SK-MEL-5 (cell line): ENCODE data around the gene HSPB6. TPM values are rescaled to one million over a fixed set of nuclear protein-coding genes. Genes with fewer than 3 reads are reported as not detected.
"Not testable (repeated sequence)": the region's sequence is repeated elsewhere in the genome, so short reads cannot be mapped to it uniquely, and the experiment has no call there.

Source experiments
- DNase-seq: peaks from one replicate; pipeline ENCODE4 v3.0.0-alpha.2; 2016; ENCODE audit warnings: low read depth, low spot score
- in situ Hi-C: cut with HindIII; loops from 2 replicates; pipeline ENCODE4 v1.10.0; 2016; ENCODE audit warnings: low sequenced_read_pairs, high pct_unique_total_duplicates, low pct_unique_long_range_greater_than_20kb
- polyA plus RNA-seq, 2 experiments: library from polyadenylated mRNA; depleted of rRNA; stranded (reverse); fragments of >200 nt; gene quantifications; 2 replicates each; pipeline ENCODE4 v1.2.3, GENCODE V29; 2015
- total RNA-seq: library from RNA; depleted of rRNA; stranded (reverse); fragments of >200 nt; shearing (Covaris generic); gene quantifications from 2 replicates; pipeline ENCODE4 v1.2.3, GENCODE V29; 2014; rRNA removed

HSPB6 gene
- total RNA-seq, result not detected in 2 replicates
- 0.06 TPM in 1 of 2 replicates, not detected in the other for polyA plus RNA-seq (2015; cell fraction: cytosol; rRNA removed)
- not detected in 2 replicates for polyA plus RNA-seq (2015; cell fraction: nucleus; rRNA removed)

- in situ Hi-C loops, result no loop called here
- no peak for DNase-seq
These were observed at the start of gene HSPB6 for GRCh38 chr19:35756377-35757230. TSS of gene HSPB6 (minus strand) at chr19:35757029. CDS start at chr19:35757008, 21 bp downstream.

- DNase-seq, result no peak
- in situ Hi-C loops, result no loop called here
These were observed 49.8 kb upstream of the HSPB6 start for GRCh38 chr19:35806597-35806996.

- in situ Hi-C loops, result no loop called here
- no peak for DNase-seq
These were observed 48.8 kb upstream of the HSPB6 start for GRCh38 chr19:35805526-35806102.

GRCh38 chr19:35801828-35802227, 45.0 kb upstream of the HSPB6 start:
- no peak for DNase-seq
- in situ Hi-C loops, result no loop called here

- no peak for DNase-seq
- in situ Hi-C loops, result no loop called here
These were observed 40.8 kb upstream of the HSPB6 start for GRCh38 chr19:35797663-35798062.

GRCh38 chr19:35796645-35797542, 40.1 kb upstream of the HSPB6 start:
- no peak for DNase-seq
- in situ Hi-C loops, result no loop called here

GRCh38 chr19:35795564-35795963, 38.7 kb upstream of the HSPB6 start:
- in situ Hi-C loops, DNase-seq: not testable (repeated sequence)

GRCh38 chr19:35793381-35794165, 36.7 kb upstream of the HSPB6 start:
- no peak for DNase-seq
- in situ Hi-C loops, result no loop called here

GRCh38 chr19:35792888-35793287, 36.1 kb upstream of the HSPB6 start:
- DNase-seq, result no peak
- in situ Hi-C loops, result no loop called here

- DNase-seq, result no peak
- in situ Hi-C loops, result no loop called here
These were observed 35.5 kb upstream of the HSPB6 start for GRCh38 chr19:35792312-35792711.

- in situ Hi-C loops, result no loop called here
- no peak for DNase-seq
These were observed 35.0 kb upstream of the HSPB6 start for GRCh38 chr19:35791814-35792279.

- in situ Hi-C loops, result no loop called here
- no peak for DNase-seq
These were observed 34.4 kb upstream of the HSPB6 start for GRCh38 chr19:35790981-35791813.

- DNase-seq, result no peak
- in situ Hi-C loops, result no loop called here
These were observed 33.4 kb upstream of the HSPB6 start for GRCh38 chr19:35789978-35790944.

- in situ Hi-C loops, result no loop called here
- DNase-seq, result no peak
These were observed 32.6 kb upstream of the HSPB6 start for GRCh38 chr19:35789195-35789977.
